G401.6 (cell line): ENCODE data around the gene USP4.
"Not testable (repeated sequence)": the region's sequence is repeated elsewhere in the genome, so short reads cannot be mapped to it uniquely, and the experiment has no call there.

Source experiments
- FAIRE-seq: peaks from 2 replicates; lab custom pipeline; 2012; peaks lifted over from hg19 to GRCh38; lab: Jason Lieb, UNC

USP4 gene, protein sequence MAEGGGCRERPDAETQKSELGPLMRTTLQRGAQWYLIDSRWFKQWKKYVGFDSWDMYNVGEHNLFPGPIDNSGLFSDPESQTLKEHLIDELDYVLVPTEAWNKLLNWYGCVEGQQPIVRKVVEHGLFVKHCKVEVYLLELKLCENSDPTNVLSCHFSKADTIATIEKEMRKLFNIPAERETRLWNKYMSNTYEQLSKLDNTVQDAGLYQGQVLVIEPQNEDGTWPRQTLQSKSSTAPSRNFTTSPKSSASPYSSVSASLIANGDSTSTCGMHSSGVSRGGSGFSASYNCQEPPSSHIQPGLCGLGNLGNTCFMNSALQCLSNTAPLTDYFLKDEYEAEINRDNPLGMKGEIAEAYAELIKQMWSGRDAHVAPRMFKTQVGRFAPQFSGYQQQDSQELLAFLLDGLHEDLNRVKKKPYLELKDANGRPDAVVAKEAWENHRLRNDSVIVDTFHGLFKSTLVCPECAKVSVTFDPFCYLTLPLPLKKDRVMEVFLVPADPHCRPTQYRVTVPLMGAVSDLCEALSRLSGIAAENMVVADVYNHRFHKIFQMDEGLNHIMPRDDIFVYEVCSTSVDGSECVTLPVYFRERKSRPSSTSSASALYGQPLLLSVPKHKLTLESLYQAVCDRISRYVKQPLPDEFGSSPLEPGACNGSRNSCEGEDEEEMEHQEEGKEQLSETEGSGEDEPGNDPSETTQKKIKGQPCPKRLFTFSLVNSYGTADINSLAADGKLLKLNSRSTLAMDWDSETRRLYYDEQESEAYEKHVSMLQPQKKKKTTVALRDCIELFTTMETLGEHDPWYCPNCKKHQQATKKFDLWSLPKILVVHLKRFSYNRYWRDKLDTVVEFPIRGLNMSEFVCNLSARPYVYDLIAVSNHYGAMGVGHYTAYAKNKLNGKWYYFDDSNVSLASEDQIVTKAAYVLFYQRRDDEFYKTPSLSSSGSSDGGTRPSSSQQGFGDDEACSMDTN

GRCh38 chr3:49339941-49340800 lies at the start of gene USP4:
TSS of gene USP4 (minus strand) at chr3:49340053. CDS start at chr3:49340024, 29 bp downstream.
- FAIRE-seq: peak; percentile 59

DNA sequence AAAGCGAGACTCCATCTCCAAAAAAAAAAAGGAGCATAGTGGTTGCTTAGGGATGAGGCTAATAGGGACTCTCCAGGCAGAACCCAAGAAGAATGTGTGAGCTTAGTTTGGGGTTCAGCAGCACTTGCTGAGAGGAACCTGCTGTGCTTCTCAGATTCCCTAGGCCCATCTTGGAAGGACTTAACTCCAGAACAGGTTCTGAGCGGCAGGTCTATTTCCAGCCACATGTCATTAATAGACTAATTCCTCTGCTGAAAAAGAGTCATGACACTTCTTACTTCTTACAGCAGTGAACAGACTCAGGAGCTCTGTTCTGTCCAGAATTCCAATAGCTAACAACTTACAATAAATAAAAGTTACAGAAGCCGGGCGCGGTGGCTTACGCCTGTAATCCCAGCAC lies 49.4 kb upstream of the USP4 start:
- FAIRE-seq: no peak

DNA sequence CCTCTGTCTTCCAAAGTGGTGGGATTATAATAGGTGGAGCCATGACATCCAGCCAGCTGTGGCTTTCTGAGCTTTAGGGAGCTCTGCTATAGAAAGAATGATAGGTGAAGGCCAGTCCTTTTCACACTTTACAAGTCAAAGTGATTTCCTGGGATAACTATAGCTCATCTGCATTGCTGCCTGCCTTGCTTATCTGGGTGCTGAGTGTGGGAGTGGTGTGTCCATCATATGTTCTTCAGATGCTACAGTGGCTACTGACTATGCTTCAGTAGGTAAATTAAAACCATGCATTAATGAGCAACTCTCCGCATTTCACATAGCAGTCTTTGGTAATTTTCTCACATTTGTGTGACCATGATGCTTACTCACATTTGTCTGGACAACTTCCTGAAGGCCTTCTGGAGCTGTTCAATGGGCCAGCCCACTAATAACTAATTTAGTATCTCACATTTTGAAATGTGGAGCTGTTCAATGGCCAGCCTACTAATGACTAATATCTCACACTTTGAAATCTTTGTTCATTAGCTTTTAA lies 48.5 kb upstream of the USP4 start:
- FAIRE-seq: no peak

DNA sequence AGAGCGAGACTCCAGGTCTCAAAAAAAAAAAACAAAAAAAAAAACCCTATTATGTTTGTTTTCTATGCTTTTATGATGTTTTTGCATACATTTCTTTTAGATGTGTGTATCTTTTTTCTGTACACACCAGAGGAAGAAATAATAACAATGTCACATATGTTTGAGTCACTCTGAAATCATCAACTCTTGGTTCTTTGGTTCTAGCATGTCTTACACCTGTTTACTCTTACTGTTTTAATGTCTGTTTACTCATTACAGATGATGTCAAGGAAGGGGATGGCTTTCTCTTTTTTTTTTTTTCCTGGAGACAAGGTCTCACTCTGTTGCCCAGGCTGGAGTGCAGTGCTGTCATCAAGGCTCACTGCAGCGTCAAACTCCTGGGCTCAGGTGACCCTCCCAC lies 47.9 kb upstream of the USP4 start:
- no peak for FAIRE-seq

GRCh38 chr3:49386056-49386756 lies 46.4 kb upstream of the USP4 start:
- FAIRE-seq: no peak

DNA sequence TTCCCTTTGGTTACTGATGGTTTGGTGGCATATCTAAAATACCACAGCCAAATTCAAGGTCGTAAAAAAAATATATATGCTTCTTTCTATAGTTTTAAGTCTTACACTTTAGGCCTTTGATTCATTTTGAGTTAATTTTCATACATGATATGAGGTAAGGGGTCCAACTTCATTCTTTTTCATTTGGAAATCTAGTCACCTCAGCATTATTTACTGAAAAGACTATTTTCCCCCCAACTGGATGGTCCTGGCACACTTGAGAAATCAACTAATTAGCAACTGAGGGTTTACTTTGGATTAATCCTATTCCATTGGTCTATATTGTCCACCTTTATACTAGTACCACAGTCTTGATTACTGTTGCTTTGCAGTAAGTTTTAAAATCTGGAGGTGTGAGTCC lies 45.8 kb upstream of the USP4 start:
- FAIRE-seq: no peak

- FAIRE-seq: no peak
Measured at GRCh38 chr3:49383387-49383786, 43.5 kb upstream of the USP4 start.

DNA sequence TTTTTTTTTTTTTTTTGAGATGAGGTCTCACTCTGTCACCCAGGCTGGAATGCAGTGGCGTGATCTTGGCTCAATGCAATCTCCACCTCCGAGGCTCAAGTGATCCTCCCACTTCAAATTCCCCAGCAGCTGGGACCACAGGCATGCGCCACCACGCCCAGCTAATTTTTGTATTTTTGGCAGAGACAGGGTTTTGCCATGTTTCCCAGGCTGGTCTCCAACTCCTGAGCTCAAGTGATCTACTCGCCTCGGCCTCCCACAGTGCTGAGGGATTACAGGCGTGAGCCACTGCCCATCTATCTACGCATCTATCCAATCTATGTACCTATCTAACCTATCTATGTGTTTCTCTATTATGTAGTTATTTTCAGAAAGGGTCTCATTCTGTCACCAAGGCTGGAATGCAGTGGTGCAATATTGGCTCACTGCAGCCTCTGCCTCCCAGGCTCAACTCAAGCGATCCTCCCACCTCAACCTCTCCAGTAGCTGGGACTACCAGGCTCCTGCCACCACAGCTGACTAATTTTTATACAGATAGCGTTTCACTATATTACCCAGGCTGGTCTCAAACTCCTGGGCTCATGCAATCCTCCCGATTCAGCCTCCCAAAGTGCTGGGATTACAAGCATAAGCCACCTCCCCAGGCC lies 38.5 kb upstream of the USP4 start:
- no peak for FAIRE-seq

DNA sequence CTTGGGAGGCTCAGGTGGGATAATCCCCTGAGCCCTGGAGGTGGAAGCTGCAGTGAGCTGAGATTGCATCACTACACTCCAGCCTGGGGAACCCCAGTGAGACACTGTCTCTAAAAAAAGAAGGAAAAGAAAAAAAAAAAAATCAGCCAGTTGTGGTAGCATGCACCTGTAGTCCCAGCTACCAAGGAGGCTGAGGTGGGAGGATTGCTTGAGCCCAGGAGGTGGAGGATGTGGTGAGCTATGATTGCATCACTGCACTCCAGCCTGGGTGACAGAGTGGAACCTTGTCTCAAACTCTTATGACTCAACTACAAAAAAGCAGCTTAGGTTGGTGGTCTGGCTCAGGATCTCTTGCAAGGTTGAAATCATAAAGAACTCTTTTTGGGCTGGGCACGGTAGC lies 37.6 kb upstream of the USP4 start:
- no peak for FAIRE-seq

DNA sequence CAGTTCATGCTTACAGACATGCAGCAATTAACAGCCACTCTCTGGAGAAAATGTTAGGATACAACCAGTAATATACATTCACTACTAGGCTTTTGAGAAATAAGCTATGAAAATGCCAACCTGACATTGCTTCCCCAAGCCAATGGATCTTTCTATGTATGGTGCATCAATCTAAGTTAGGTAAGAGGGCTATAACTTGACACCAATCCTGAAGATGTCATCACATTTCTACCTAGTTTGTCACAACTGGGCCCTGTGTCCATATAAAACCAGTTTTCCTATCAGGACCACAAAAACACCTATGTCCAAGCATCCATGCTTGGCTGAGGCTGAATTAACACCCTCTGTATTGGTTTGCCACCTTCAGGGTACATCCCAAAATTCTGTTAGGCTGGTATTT lies 32.1 kb upstream of the USP4 start:
- no peak for FAIRE-seq

DNA sequence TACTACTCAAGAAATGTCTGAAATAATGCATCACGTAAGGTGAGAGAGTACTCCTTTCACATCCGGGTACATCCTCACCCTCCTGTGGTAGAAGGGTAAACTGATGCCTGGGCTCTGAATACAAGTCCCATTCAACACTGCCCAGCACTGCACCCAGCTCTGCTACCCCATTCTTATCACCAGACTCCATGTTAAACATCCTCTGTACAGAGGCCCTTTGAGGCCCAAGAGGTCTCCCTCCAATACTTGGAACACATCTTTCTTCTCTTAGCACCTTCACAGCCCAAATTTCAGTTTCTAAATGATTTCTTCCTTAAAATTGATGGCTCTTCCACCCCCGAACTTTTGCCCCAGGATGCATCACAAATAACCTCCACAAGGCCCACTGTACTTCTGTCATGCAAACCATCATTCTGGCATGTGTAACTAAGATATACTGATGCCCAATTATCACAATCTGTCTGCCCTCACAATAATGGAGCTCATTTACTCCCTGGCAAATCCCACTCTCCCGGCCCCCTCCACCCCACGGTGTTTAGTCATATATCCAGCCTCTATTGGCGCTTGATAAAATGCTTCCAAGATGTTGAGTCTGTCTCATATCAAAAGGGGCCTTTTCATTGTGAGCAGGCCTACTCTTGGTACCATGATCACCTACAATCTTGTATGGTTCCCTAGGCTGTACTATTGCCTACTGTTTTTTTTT lies 30.9 kb upstream of the USP4 start:
- no peak for FAIRE-seq

- no peak for FAIRE-seq
Measured at GRCh38 chr3:49362561-49362960, 22.7 kb upstream of the USP4 start.

DNA sequence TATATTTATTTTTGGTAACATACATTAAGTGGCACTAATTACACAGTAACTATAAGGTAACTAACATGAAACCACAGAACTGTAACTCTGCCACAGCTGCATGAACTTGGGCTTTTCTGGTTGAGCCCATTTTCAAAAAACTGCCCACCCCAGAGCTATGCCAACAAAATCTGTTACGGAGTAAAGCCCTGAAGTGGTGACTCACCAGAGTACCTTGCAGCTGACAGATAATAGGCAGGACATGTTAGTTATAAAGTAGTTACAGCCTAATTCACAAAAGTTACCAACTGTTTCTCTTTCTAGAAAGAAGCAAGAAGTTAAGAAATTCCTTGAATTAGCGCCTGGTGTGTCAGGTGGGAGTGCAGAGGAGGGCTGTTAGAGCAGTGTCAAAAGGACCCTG lies 19.8 kb upstream of the USP4 start:
- FAIRE-seq: no peak

DNA sequence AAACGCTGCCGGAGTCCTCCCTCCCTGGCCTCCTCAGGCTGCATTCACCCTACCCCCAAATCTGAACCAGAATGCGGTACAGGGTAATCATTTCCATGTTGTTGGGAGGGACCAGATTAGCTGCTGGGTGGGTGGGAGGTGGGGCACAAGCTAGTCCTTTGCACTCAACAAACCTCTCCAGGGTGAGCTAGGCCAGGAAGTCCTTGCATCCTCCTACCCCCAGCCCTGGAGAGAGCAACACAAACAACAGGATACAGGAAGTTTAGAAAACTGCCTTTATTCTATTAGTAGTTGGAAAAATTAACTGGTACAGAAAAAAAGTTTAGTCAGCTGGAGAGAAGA lies 19.0 kb upstream of the USP4 start:
- no peak for FAIRE-seq

DNA sequence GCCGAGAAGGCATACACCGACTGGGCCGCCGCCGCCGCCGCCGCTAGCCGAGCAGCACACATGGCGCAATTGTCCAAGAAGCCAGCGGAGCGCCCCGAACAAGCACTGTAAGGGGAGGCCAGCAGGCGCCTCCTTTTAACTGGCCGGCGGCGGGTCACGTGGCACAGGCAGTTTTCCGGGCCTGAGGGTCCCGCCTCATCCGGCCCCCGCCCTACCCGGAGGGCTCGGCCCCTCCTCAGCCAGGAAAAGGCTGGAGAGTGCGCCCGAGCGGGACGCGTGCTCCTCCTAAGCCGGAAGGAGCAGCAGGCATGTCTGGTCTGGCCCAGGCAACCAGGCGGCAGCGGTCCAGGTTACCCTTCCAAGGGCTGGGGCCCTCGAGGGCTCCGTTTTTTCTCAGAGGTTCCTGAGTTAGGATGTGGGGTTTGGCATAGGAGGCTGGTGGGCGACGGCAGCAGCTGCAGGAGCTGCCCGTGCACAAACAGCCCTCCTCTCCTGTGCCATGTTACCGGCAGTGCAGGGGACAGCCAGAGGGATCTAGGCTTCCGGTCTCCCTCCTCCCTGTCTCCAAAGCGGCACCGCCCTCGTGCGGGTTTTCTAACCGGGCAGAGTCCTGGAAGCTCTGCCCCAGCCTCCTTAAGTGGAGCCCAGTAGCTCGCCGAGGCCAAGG lies 18.5 kb upstream of the USP4 start, which contains the start of gene GPX1:
Gene GPX1, minus strand, starts transcription at position 137 of the 667 bp plus-strand sequence. Its CDS starts 75 bp downstream, at position 62.
- FAIRE-seq: no peak

GRCh38 chr3:49357443-49358216 lies 17.8 kb upstream of the USP4 start:
- not testable (repeated sequence) for FAIRE-seq

DNA sequence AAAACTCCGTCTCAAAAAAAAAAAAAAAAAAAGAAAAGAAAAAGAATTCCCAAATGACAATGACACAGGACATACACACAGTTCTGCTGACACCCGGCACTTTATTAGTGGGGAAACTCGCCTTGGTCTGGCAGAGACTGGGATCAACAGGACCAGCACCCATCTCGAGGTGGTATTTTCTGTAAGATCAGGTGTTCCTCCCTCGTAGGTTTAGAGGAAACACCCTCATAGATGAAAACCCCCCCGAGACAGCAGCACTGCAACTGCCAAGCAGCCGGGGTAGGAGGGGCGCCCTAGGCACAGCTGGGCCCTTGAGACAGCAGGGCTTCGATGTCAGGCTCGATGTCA lies 17.2 kb upstream of the USP4 start:
- not testable (repeated sequence) for FAIRE-seq

GRCh38 chr3:49352890-49353421 lies 13.1 kb upstream of the USP4 start:
- FAIRE-seq: no peak

- FAIRE-seq: no peak
Measured at GRCh38 chr3:49352281-49352680, 12.4 kb upstream of the USP4 start.
